ENCODE measurements around the gene FAM118B. TPM values are rescaled to one million over a fixed set of nuclear protein-coding genes. Genes with fewer than 3 reads are reported as not detected.

Gene FAM118B
- total RNA-seq, 1 experiment from 2014 or later = 13.1 TPM

DNA sequence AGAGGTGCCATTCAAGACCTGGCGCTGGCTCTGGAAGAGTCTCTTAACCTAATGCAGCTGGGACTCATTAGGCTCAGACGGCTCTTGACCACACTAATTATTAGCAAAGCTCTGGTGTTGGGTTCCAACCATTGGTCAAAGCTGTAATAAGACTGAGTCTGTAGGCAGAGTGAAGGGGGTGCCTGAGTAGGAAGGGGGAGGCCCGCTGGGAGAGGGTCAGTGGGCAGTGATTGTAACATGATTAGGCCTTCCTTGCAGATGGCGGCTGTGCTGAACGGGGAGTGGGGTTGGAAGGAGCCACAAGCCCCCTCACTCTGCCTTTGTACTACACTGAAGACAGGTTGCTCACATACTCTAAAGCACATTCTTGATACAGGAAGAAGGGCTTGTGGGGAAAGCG lies 51.9 kb downstream of the FAM118B start:
- TF ChIP-seq EZH2 (IDR thresholded peaks at IDR 0.05; ENCODE audit: low read depth) = no peak
- TF ChIP-seq, protein P1, sequence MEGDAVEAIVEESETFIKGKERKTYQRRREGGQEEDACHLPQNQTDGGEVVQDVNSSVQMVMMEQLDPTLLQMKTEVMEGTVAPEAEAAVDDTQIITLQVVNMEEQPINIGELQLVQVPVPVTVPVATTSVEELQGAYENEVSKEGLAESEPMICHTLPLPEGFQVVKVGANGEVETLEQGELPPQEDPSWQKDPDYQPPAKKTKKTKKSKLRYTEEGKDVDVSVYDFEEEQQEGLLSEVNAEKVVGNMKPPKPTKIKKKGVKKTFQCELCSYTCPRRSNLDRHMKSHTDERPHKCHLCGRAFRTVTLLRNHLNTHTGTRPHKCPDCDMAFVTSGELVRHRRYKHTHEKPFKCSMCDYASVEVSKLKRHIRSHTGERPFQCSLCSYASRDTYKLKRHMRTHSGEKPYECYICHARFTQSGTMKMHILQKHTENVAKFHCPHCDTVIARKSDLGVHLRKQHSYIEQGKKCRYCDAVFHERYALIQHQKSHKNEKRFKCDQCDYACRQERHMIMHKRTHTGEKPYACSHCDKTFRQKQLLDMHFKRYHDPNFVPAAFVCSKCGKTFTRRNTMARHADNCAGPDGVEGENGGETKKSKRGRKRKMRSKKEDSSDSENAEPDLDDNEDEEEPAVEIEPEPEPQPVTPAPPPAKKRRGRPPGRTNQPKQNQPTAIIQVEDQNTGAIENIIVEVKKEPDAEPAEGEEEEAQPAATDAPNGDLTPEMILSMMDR (conservative IDR thresholded peaks at IDR 0.05) = no peak
- Histone ChIP-seq H3K4me1 (replicated peaks; ENCODE audit: insufficient read depth) (peaks cover 10% of the 10 kb centered on the region; the same call in 1 of the 2 replicates), H2AFZ (no peak overlapping the region), H3K79me2 (ENCODE audit: low read depth) (peaks cover 22% of the 10 kb centered on the region), H3K27me3 (ENCODE audit: insufficient read depth, low read depth) (no peaks in the 10 kb centered on the region), H3K27ac (no peak overlapping the region), H3F3A (ENCODE audit: insufficient read depth, low read depth) (peaks cover 14% of the 10 kb centered on the region), H3K36me3 (ENCODE audit: low read depth) (peaks cover 46% of the 10 kb centered on the region), H3K4me3 (no peak overlapping the region), H4K20me1 (ENCODE audit: insufficient read depth) (peaks cover 12% of the 10 kb centered on the region; the same call in 1 of the 2 replicates), H3K9me2 (ENCODE audit: insufficient read depth) (no peaks in the 10 kb centered on the region), H3K4me2 (no peak overlapping the region), H3K9me3 (ENCODE audit: insufficient read depth, low read depth) (no peaks in the 10 kb centered on the region)
- CTCF ChIA-PET = no interaction called here
- POLR2A ChIA-PET (ENCODE audit: unreplicated experiment) = interaction anchor here (0.7 kb wide), 1 partner anchor 33 kb away, joined by 5 read pairs; no protein-coding TSS in a partner anchor
- no peak for DNase-seq
- no TSS peak for BruUV-seq (replicated peaks)
- intact Hi-C loops (cut with micrococcal nuclease; ENCODE audit: unreplicated experiment) = loop anchor here (10.0 kb wide), 1 partner anchor 339 kb away; no protein-coding TSS in a partner anchor

GRCh38 chr11:126265811-126266210 lies 54.2 kb downstream of the FAM118B start:
- peaks cover 7% of the 10 kb centered on the region; the same call in 1 of the 2 replicates for H4K20me1 ChIP-seq (ENCODE audit: insufficient read depth)
- H3K36me3 ChIP-seq (ENCODE audit: low read depth) = peaks cover 46% of the 10 kb centered on the region
- peaks cover 42% of the 10 kb centered on the region for H3K79me2 ChIP-seq (ENCODE audit: low read depth)
- DNase-seq = peak in 1 of 2 experiments; percentile 32
- H3K4me1 ChIP-seq (replicated peaks; ENCODE audit: insufficient read depth) = peaks cover 18% of the 10 kb centered on the region
- no peaks in the 10 kb centered on the region for H3K27me3 ChIP-seq (ENCODE audit: insufficient read depth, low read depth)
- peaks cover 4% of the 10 kb centered on the region; the same call in 1 of the 2 replicates for H3F3A ChIP-seq (ENCODE audit: insufficient read depth, low read depth)
- no peak overlapping the region for H3K27ac ChIP-seq
- no peaks in the 10 kb centered on the region for H3K9me2 ChIP-seq (ENCODE audit: insufficient read depth)
- ChIA-PET POLR2A (ENCODE audit: unreplicated experiment) (no interaction called here), CTCF (interaction anchor here (0.6 kb wide), 1 partner anchor 78 kb away, joined by 4 read pairs; no protein-coding TSS in a partner anchor)
- no peak overlapping the region for H3K4me3 ChIP-seq
- TF ChIP-seq EZH2 (IDR thresholded peaks at IDR 0.05; ENCODE audit: low read depth) = no peak
- TF ChIP-seq, protein P1 (conservative IDR thresholded peaks at IDR 0.05) = no peak
- H3K9me3 ChIP-seq (ENCODE audit: insufficient read depth, low read depth) = no peaks in the 10 kb centered on the region
- no peak overlapping the region for H3K4me2 ChIP-seq
- BruUV-seq (replicated peaks) = no TSS peak
- intact Hi-C loops (cut with micrococcal nuclease; ENCODE audit: unreplicated experiment) = loop anchor here (10.0 kb wide), 1 partner anchor 341 kb away; no protein-coding TSS in a partner anchor
- no peak overlapping the region for H2AFZ ChIP-seq

DNA sequence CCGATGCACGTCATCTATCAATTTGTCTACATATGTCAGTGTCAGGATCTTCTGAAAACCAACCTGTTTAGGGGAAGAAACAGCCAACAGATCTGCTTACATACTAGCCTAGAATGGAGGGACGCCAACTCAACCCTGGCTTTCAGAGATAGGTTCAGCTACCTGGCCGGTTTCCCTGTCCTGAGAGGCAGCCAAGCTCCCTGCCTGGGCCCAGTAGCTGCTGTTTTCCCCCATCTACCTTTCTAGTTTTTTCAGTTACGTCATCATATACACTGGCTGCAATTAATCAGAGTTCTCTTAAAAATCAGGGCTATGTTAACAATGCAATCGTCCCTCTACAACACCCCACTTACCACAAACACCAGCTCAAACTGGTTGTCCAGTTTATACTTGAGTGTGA lies 56.1 kb downstream of the FAM118B start:
- peaks cover 18% of the 10 kb centered on the region for H3K4me1 ChIP-seq (replicated peaks; ENCODE audit: insufficient read depth)
- peak overlapping the region; percentile 95 for H3K4me3 ChIP-seq
- no peak for TF ChIP-seq EZH2 (IDR thresholded peaks at IDR 0.05; ENCODE audit: low read depth)
- TF ChIP-seq, protein P1 (conservative IDR thresholded peaks at IDR 0.05) = no peak
- H3K79me2 ChIP-seq (ENCODE audit: low read depth) = peaks cover 44% of the 10 kb centered on the region
- 0 out of 2 replicates have a peak, but pooled peaks cover 4% of the 10 kb centered on the region for H4K20me1 ChIP-seq (ENCODE audit: insufficient read depth)
- DNase-seq = peak in 1 of 2 experiments; percentile 20
- ChIA-PET CTCF (no interaction called here), POLR2A (ENCODE audit: unreplicated experiment) (interaction anchor here (0.6 kb wide), 1 partner anchor 218 kb away, joined by 7 read pairs; no protein-coding TSS in a partner anchor)
- no peak overlapping the region for H2AFZ ChIP-seq
- H3K36me3 ChIP-seq (ENCODE audit: low read depth) = peaks cover 49% of the 10 kb centered on the region
- intact Hi-C loops (cut with micrococcal nuclease; ENCODE audit: unreplicated experiment) = loop anchor here (1.0 to 10.0 kb wide), 2 partner anchors 56 to 343 kb away; partner anchors contain the start of genes FAM118B and RPUSD4
- no peaks in the 10 kb centered on the region for H3K9me2 ChIP-seq (ENCODE audit: insufficient read depth)
- peak overlapping the region; percentile 91 for H3K4me2 ChIP-seq
- H3F3A ChIP-seq (ENCODE audit: insufficient read depth, low read depth) = no peaks in the 10 kb centered on the region
- H3K27ac ChIP-seq = peak overlapping the region; percentile 63; the same call in 1 of the 2 replicates
- H3K27me3 ChIP-seq (ENCODE audit: insufficient read depth, low read depth) = no peaks in the 10 kb centered on the region
- no peaks in the 10 kb centered on the region for H3K9me3 ChIP-seq (ENCODE audit: insufficient read depth, low read depth)
- no TSS peak for BruUV-seq (replicated peaks)

All from PC-9 (cell line).